Fibroblast of lung (primary cell): ENCODE results near the gene OLA1. TPM values are rescaled to one million over a fixed set of nuclear protein-coding genes. Genes with fewer than 3 reads are reported as not detected.
A peak's percentile ranks its signal among the peaks of the same experiment; 100 is the strongest.
"Not testable (repeated sequence)": the region's sequence is repeated elsewhere in the genome, so short reads cannot be mapped to it uniquely, and the experiment has no call there.

Source experiments
- DNase-seq, 2 donors: peaks; one replicate each; pipeline versions ENCODE4 v3.0.0 to v3.0.0-alpha.2; 2010; ENCODE audit warnings: low read depth in 2 of 2
- H2AFZ ChIP-seq: 2 replicates; pipeline ENCODE4 v1.5.1; 2012; ENCODE audit warnings: low read length, control low read depth, inconsistent platforms
- H3K27ac ChIP-seq: 2 replicates; pipeline ENCODE4 v1.5.1; 2011; ENCODE audit warnings: low read length, control low read depth; ENCODE audit not compliant: insufficient read depth
- H3K27me3 ChIP-seq: 2 replicates; pipeline ENCODE4 v1.5.1; 2011; ENCODE audit warnings: mild to moderate bottlenecking, low read length; ENCODE audit not compliant: control insufficient read depth, insufficient read depth
- H3K36me3 ChIP-seq: 2 replicates; pipeline ENCODE4 v1.5.1; 2011; ENCODE audit warnings: low read length; ENCODE audit not compliant: control insufficient read depth, insufficient read depth
- H3K4me1 ChIP-seq: 2 replicates; pipeline ENCODE4 v1.5.1; 2011; ENCODE audit warnings: low read length; ENCODE audit not compliant: control insufficient read depth, insufficient read depth; ENCODE audit errors: extremely low read depth
- H3K4me2 ChIP-seq: 2 replicates; pipeline ENCODE4 v1.5.1; 2011; ENCODE audit warnings: low read length, control low read depth; ENCODE audit not compliant: insufficient read depth; ENCODE audit errors: extremely low read depth
- H3K4me3 ChIP-seq, 4 experiments: fragments of 200-600 bp in 1 of 4; sonication (generic) in 1 of 4; replicated peaks in 1 of 4; 2 replicates each; pipeline ENCODE4 v1.5.1; 2011 to 2016; ENCODE audit warnings: low read length in 4 of 4, low read depth in 3 of 4, mild to moderate bottlenecking in 3 of 4, control low read depth in 2 of 4, inconsistent platforms in 1 of 4, mixed read lengths in 1 of 4; ENCODE audit not compliant: insufficient read depth in 1 of 4; ENCODE audit errors: control extremely low read depth in 1 of 4
- H3K79me2 ChIP-seq: 2 replicates; pipeline ENCODE4 v1.5.1; 2012; ENCODE audit warnings: mild to moderate bottlenecking, low read length, inconsistent platforms; ENCODE audit not compliant: control insufficient read depth, insufficient read depth
- H3K9ac ChIP-seq: 2 replicates; pipeline ENCODE4 v1.5.1; 2011; ENCODE audit warnings: mild to moderate bottlenecking, low read length, control low read depth; ENCODE audit not compliant: insufficient read depth
- H3K9me3 ChIP-seq: 2 replicates; pipeline ENCODE4 v1.5.1; 2012; ENCODE audit warnings: low read depth, low read length; ENCODE audit not compliant: control insufficient read depth, insufficient read depth
- H4K20me1 ChIP-seq: 2 replicates; pipeline ENCODE4 v1.5.1; 2011; ENCODE audit warnings: low read length; ENCODE audit not compliant: control insufficient read depth, insufficient read depth; ENCODE audit errors: extremely low read depth
- CTCF ChIP-seq, 2 donors: IDR thresholded peaks in 1 of 2; conservative IDR thresholded peaks in 1 of 2; 1 replicate in 1 of 2; 2 replicates in 1 of 2; pipeline ENCODE4 v1.5.1; 2011 to 2012; ENCODE audit warnings: low read length in 2 of 2, control low read depth in 1 of 2, inconsistent platforms in 1 of 2, low read depth in 1 of 2, mild to moderate bottlenecking in 1 of 2
- EZH2 ChIP-seq: IDR thresholded peaks from 2 replicates; pipeline ENCODE4 v1.5.1; 2012; ENCODE audit warnings: low read length, control low read depth, mild to moderate bottlenecking; ENCODE audit errors: missing control alignments
- polyA plus RNA-seq, 2 donors: library from polyadenylated mRNA; depleted of rRNA in 1 of 2; stranded (reverse) in 1 of 2; unstranded in 1 of 2; fragments of >200 nt; gene quantifications; 2 replicates each; pipeline ENCODE4 v1.2.1, GENCODE V29; 2011 to 2012; ENCODE audit warnings: missing spikeins in 1 of 2
- total RNA-seq: library from RNA; depleted of rRNA; stranded (reverse); fragments of >200 nt; gene quantifications from 2 replicates; pipeline ENCODE4 v1.2.1, GENCODE V29; 2014

Gene OLA1
- total and polyA plus RNA-seq, 2 donors (not counting 1 experiment from before 2014, with no cell fraction given): 74.3 to 91.4 TPM

GRCh38 chr2:174246944-174247381 is 1.4 kb downstream of the OLA1 start:
- H3K4me1 ChIP-seq: peaks cover 4% of the 10 kb centered on the region
- H3K27me3 ChIP-seq: no peaks in the 10 kb centered on the region
- peak overlapping the region in 2 of 4 experiments; percentile 81 to 93 for H3K4me3 ChIP-seq
- DNase-seq: no peak
- H2AFZ ChIP-seq: no peak overlapping the region
- no peak overlapping the region for H3K27ac ChIP-seq
- TF ChIP-seq EZH2 (no peak), CTCF (conservative IDR thresholded peaks at IDR 0.05 in 1 of 2, IDR thresholded peaks at IDR 0.05 in 1 of 2; ENCODE audit: low read depth in 1 of 2, low read length in 2 of 2) (no peak)
- no peaks in the 10 kb centered on the region for H4K20me1 ChIP-seq
- H3K9me3 ChIP-seq: no peaks in the 10 kb centered on the region
- no peak overlapping the region for H3K9ac ChIP-seq
- no peak overlapping the region for H3K4me2 ChIP-seq
- H3K36me3 ChIP-seq: no peaks in the 10 kb centered on the region
- H3K79me2 ChIP-seq: peaks cover 40% of the 10 kb centered on the region

- H3K4me2 ChIP-seq, H3K9me3 ChIP-seq, H2AFZ ChIP-seq, H4K20me1 ChIP-seq, H3K4me3 ChIP-seq, H3K27ac ChIP-seq, H3K27me3 ChIP-seq, H3K9ac ChIP-seq, DNase-seq, H3K36me3 ChIP-seq, H3K4me1 ChIP-seq: not testable (repeated sequence)
- H3K79me2 ChIP-seq: peaks cover 49% of the 10 kb centered on the region
These were observed 2.7 kb downstream of the OLA1 start for GRCh38 chr2:174245628-174246027.

GRCh38 chr2:174245065-174245464 is 3.3 kb downstream of the OLA1 start:
- no peaks in the 10 kb centered on the region for H4K20me1 ChIP-seq
- DNase-seq: no peak
- TF ChIP-seq CTCF (conservative IDR thresholded peaks at IDR 0.05 in 1 of 2, IDR thresholded peaks at IDR 0.05 in 1 of 2; ENCODE audit: low read depth in 1 of 2, low read length in 2 of 2): no peak
- TF ChIP-seq EZH2: no peak
- no peaks in the 10 kb centered on the region for H3K27me3 ChIP-seq
- H3K79me2 ChIP-seq: peaks cover 54% of the 10 kb centered on the region
- peaks cover 4% of the 10 kb centered on the region for H3K4me1 ChIP-seq
- H3K4me3 ChIP-seq: no peak overlapping the region
- H3K9ac ChIP-seq: no peak overlapping the region
- H3K9me3 ChIP-seq: no peaks in the 10 kb centered on the region
- H3K4me2 ChIP-seq: no peak overlapping the region
- H3K27ac ChIP-seq: no peak overlapping the region
- no peaks in the 10 kb centered on the region for H3K36me3 ChIP-seq
- no peak overlapping the region for H2AFZ ChIP-seq
